Measurements from ENCODE around the gene COPS4.
"Not testable (repeated sequence)": the region's sequence is repeated elsewhere in the genome, so short reads cannot be mapped to it uniquely, and the experiment has no call there.

Gene COPS4

GRCh38 chr4:83089410-83090157 is 54.6 kb downstream of the COPS4 start:
- DNase-seq = no peak

GRCh38 chr4:83093060-83093640 is 58.2 kb downstream of the COPS4 start:
- no peak for DNase-seq

GRCh38 chr4:83096397-83096796 is 61.4 kb downstream of the COPS4 start:
- DNase-seq = no peak

- no peak for DNase-seq
Measured at GRCh38 chr4:83104991-83105390, 70.0 kb downstream of the COPS4 start.

GRCh38 chr4:83107631-83108030 is 72.6 kb downstream of the COPS4 start:
- DNase-seq = no peak

GRCh38 chr4:83108101-83108861 is 73.3 kb downstream of the COPS4 start:
- no peak for DNase-seq

- no peak for DNase-seq
Measured at GRCh38 chr4:83109480-83110222, 74.7 kb downstream of the COPS4 start.

GRCh38 chr4:83110223-83110945 is 75.4 kb downstream of the COPS4 start:
- peak; percentile 70 for DNase-seq

GRCh38 chr4:83110970-83111750 is 76.2 kb downstream of the COPS4 start:
- no peak for DNase-seq

GRCh38 chr4:83111751-83112141 is 76.8 kb downstream of the COPS4 start:
- DNase-seq = not testable (repeated sequence)

- no peak for DNase-seq
Measured at GRCh38 chr4:83112231-83112630, 77.2 kb downstream of the COPS4 start.

- no peak for DNase-seq
Measured at GRCh38 chr4:83112678-83113428, 77.9 kb downstream of the COPS4 start.

GRCh38 chr4:83113429-83113786 is 78.4 kb downstream of the COPS4 start:
- DNase-seq = no peak

- no peak for DNase-seq
Measured at GRCh38 chr4:83114576-83114975, 79.6 kb downstream of the COPS4 start, which contains the start of gene PLAC8. Gene PLAC8 (minus strand): TSS chr4:83114729. CDS start chr4:83107921, 6,808 bp downstream.

GRCh38 chr4:83115000-83115399 is 80.0 kb downstream of the COPS4 start:
- no peak for DNase-seq

- no peak for DNase-seq
Measured at GRCh38 chr4:83115656-83116285, 80.8 kb downstream of the COPS4 start.

- no peak for DNase-seq
Measured at GRCh38 chr4:83118869-83119268, 83.9 kb downstream of the COPS4 start.

- no peak for DNase-seq
Measured at GRCh38 chr4:83121246-83121645, 86.3 kb downstream of the COPS4 start.

GRCh38 chr4:83124111-83124780 is 89.3 kb downstream of the COPS4 start:
- no peak for DNase-seq

All from NCI-H526 treated with DMSO at 0.1 percent for 48 hours (cell line).